ENCODE results near the gene SPINT1.
A peak's percentile ranks its signal among the peaks of the same experiment; 100 is the strongest.

Gene SPINT1

DNA sequence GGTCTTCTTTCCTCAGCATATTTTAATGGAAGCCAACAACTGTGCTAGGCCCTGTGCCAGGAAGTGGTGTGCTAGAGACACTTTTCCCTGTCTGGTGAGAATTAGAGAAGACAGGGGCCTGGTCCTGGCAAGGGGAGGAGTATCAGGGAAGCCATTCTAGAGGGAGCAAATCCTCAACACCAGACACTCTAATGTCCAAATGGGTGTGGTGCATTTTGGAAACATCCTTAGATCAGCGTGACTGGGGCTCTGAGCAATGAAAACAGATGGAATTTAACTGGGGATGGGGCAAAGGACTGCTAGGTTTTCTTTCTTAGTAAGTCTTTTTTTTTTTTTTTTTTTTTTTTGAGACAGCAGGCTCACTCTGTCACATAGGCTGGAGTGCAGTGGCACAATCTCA lies 42.7 kb downstream of the SPINT1 start:
- Histone ChIP-seq H3K36me3 (ENCODE audit: insufficient read depth, low read length) (no peaks in the 10 kb centered on the region), H3K9me3 (ENCODE audit: control insufficient read depth, insufficient read depth, low read length) (no peaks in the 10 kb centered on the region), H3K4me1 (ENCODE audit: insufficient read depth, low read length) (no peaks in the 10 kb centered on the region), H3K9ac (ENCODE audit: low read depth, low read length) (no peak overlapping the region)

DNA sequence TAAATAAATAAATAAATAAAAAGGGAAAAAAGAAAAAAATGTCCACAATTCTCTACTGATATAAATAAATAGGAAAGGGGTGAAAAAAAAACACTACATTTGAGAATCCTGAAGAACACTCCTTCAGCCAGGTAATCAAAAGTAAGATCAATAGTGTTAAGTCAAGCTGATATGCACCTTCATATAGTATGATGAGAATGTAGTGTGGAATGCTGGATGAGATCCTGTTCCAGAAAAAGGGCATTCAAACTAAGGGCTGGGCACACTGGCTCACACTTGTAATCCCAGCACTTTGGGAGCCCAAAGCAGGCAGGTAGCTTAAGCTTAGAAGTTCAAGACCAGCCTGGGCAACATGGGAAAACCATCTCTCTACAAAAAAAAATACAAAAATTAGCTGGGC lies 45.3 kb downstream of the SPINT1 start:
- no peak overlapping the region for H3K9ac ChIP-seq (ENCODE audit: low read depth, low read length)
- no peaks in the 10 kb centered on the region for H3K4me1 ChIP-seq (ENCODE audit: insufficient read depth, low read length)
- H3K36me3 ChIP-seq (ENCODE audit: insufficient read depth, low read length): no peaks in the 10 kb centered on the region
- no peaks in the 10 kb centered on the region for H3K9me3 ChIP-seq (ENCODE audit: control insufficient read depth, insufficient read depth, low read length)

DNA sequence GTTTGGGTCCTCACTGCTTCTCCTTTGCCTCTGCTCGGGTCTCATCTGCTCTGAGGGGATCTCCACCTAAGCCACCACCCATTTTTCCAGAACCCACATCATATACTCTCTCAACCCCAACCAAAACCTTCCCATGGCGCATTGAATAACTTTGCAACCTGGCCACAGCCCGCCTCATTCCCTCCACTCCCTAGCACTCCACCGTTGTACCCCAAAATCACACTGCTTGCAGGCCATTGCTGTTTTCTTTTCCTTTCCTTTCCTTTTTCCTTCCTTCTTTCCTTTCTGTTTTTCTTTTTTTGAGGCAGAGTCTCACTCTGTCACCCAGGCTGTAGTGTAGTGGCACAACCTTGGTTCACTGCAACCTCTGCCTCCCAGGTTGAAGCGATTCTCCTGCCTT lies 47.3 kb downstream of the SPINT1 start:
- Histone ChIP-seq H3K36me3 (ENCODE audit: insufficient read depth, low read length) (no peaks in the 10 kb centered on the region), H3K9ac (ENCODE audit: low read depth, low read length) (no peak overlapping the region), H3K4me1 (ENCODE audit: insufficient read depth, low read length) (no peaks in the 10 kb centered on the region), H3K9me3 (ENCODE audit: control insufficient read depth, insufficient read depth, low read length) (no peaks in the 10 kb centered on the region)

DNA sequence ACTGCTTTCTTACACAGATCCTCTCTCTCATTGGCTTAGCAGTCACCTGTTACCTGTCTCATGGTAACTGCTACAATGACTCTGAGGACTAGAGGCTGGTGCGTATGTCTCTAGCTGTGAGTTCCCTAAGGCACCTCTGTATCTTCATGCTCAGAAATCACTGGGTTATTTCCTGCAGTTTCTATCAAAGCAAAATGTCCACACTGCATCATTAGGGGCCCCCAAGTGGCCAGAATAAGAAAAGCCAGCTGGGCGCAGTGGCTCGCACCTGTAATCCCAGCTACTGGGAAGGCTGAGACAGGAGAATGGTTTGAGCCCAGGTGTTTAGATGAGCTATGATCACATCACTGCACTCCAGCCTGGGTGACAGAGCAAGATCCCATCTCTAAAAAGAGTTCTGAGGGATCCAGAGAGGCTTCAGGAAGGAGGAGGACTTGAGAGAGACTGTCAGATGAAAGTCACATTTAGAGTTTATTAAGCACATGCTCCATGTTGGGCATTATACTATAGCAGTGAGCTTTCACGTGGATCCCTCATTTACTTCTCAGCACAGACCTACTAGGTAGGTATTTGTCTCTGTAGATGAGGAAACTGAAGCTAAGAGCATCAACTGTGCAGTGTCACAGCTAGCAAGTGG lies 48.1 kb downstream of the SPINT1 start:
- Histone ChIP-seq H3K36me3 (ENCODE audit: insufficient read depth, low read length) (no peaks in the 10 kb centered on the region), H3K9me3 (ENCODE audit: control insufficient read depth, insufficient read depth, low read length) (no peaks in the 10 kb centered on the region), H3K4me1 (ENCODE audit: insufficient read depth, low read length) (no peaks in the 10 kb centered on the region), H3K9ac (ENCODE audit: low read depth, low read length) (no peak overlapping the region)

DNA sequence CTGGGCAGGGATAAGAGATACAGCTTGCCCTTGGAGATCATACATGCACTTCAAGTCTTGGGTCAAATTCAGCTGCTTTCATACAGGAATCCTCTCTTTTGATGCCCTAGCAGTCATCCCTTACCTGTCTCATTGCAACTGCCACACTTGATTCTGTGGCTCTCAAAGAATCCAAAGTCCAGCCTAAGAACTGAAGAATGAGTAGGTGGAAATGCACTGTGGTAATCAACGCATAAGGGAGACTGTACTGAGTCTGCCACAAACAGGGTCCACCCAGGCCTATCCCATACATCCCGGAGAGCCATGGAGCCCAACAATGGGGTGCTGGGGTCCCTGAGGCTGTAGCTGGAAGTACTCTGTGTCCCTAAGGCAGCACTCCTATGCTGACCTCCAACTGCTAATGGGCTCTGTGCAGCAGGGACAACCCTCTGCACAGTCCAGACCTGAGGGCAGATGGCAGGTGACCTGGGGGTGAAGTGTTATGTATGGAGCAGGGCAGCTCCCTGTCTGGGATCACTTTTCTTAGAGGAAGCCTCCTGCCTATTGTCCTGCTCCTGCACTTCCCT lies 48.7 kb downstream of the SPINT1 start:
- Histone ChIP-seq H3K9me3 (ENCODE audit: control insufficient read depth, insufficient read depth, low read length) (no peaks in the 10 kb centered on the region), H3K36me3 (ENCODE audit: insufficient read depth, low read length) (no peaks in the 10 kb centered on the region), H3K4me1 (ENCODE audit: insufficient read depth, low read length) (no peaks in the 10 kb centered on the region), H3K9ac (ENCODE audit: low read depth, low read length) (no peak overlapping the region)

DNA sequence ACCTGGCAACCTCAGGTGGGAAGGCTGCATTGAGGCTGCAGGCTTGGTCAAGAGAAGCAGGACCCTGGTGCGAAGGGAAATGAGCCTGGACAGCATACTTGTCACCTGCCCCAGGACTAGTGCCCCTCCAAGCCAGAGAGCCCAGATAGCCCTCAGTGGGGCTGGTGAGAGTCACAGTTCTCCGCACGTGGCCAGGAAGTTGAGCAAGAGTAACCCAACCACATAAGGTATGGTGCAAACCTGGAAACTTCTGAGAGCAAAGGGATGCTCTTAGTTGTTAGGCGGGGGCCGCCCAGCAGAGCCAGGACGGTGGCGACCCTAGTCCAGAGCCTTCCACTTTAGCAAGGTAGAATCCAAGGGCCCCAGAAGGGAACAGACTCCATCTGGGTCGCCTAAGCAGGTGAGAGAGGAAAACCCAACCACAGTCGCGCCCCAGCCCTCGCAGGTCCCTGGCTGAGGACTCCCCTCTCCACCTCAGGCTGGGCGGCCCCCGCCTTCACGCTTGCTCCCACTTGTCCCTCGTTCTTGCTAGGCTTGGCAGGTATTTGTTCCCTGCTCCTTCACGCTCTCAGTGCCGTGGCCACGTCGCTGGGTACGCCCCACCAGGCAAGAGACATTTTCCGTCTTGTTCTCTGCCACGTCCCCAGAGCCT lies 49.3 kb downstream of the SPINT1 start:
- H3K9me3 ChIP-seq (ENCODE audit: control insufficient read depth, insufficient read depth, low read length): no peaks in the 10 kb centered on the region
- no peak overlapping the region for H3K9ac ChIP-seq (ENCODE audit: low read depth, low read length)
- H3K4me1 ChIP-seq (ENCODE audit: insufficient read depth, low read length): no peaks in the 10 kb centered on the region
- H3K36me3 ChIP-seq (ENCODE audit: insufficient read depth, low read length): no peaks in the 10 kb centered on the region

DNA sequence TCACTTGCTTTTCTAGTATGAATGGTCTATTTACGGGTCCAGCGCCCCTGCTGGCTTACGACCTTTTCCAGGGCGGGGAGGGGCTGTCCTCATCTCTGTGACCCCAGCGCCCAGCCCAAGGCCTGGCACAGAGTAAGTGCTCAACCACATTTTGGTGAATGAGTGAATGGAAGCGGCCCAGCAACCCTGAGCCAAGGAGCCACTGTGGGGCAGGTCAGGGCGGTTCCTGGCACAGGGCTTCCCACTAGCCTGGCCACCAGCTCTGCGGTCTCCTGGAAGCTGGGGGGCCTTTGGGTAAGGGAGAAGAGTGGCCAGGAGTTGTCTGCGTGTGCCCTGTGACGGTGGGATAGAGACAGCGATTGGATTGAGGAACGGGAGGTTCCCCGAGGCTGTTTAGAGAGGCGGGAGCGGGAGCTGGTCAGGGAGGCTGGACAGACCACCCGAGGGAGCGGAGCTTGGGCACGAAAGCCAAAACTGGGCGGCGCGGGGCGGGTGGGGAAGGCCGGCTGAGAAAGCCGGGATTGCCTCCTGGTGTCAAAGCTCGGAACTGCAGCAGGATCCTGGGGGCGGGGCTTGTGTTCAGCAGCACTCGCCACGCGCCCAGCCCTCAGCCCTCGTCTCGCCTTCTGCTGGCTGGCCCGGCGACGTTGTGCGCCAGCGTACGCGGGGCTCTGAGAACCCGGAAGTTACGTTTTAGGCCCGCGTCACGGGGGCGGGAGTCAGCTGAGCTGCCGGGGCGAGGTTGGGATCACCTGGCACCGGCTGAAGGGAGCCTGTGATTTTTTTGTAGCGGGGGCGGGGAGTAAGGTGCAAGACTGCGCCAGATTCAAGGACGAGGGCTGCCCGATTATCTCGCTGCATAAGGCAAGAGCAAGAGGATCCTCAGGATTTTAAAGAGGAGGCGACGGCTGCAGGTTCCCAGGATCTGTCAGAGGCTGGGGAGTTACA lies 50.2 kb downstream of the SPINT1 start, which contains the start of gene VPS18:
VPS18 (plus strand) TSS at position 718 of the 948 bp plus-strand sequence. CDS start 319 bp downstream, outside the sequence.
- H3K4me1 ChIP-seq (ENCODE audit: insufficient read depth, low read length): no peaks in the 10 kb centered on the region
- H3K9me3 ChIP-seq (ENCODE audit: control insufficient read depth, insufficient read depth, low read length): no peaks in the 10 kb centered on the region
- H3K36me3 ChIP-seq (ENCODE audit: insufficient read depth, low read length): peaks cover 5% of the 10 kb centered on the region
- H3K9ac ChIP-seq (ENCODE audit: low read depth, low read length): peak within 1 kb of the TSS; percentile 91

DNA sequence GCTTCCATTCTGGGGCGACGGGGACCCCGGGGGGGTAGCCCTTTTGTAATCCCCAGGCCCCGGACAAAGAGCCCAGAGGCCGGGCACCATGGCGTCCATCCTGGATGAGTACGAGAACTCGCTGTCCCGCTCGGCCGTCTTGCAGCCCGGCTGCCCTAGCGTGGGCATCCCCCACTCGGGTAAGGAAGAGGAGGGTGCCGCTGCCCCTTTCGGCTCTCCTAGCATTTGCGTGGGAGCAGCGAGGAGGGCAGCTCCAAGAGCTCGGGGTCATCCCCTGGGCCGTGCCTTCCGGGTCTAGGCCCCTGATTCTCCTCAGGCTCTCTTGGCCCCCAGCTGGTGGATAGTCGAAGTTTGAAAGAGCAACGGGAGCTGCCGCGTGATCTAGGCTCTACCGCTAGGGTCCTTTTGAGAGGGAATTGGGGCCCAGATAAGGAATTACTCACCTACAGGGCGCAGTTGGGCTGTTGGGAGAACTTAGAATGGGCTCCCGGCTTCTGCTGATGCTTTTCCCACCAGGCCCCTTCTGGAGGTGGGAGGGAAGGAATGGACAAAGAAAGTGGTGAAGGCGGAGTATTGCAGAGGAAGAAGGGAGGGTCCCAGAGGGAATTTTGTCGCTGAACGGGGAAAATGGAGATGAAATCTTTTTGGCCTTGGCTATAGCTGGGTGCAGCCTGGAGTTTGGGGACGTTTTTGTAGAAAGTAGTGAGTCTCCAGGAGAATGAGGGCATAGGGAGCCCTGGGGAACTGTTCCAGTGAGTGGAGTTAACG lies 51.0 kb downstream of the SPINT1 start:
- peaks cover 5% of the 10 kb centered on the region for H3K36me3 ChIP-seq (ENCODE audit: insufficient read depth, low read length)
- H3K4me1 ChIP-seq (ENCODE audit: insufficient read depth, low read length): no peaks in the 10 kb centered on the region
- H3K9ac ChIP-seq (ENCODE audit: low read depth, low read length): peak overlapping the region; percentile 91
- H3K9me3 ChIP-seq (ENCODE audit: control insufficient read depth, insufficient read depth, low read length): no peaks in the 10 kb centered on the region

DNA sequence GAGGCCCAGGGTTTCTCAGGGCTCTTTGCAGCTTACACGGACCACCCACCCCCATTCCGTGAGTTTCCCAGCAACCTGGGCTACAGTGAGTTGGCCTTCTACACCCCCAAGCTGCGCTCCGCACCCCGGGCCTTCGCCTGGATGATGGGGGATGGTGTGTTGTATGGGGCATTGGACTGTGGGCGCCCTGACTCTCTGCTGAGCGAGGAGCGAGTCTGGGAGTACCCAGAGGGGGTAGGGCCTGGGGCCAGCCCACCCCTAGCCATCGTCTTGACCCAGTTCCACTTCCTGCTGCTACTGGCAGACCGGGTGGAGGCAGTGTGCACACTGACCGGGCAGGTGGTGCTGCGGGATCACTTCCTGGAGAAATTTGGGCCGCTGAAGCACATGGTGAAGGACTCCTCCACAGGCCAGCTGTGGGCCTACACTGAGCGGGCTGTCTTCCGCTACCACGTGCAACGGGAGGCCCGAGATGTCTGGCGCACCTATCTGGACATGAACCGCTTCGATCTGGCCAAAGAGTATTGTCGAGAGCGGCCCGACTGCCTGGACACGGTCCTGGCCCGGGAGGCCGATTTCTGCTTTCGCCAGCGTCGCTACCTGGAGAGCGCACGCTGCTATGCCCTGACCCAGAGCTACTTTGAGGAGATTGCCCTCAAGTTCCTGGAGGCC lies 55.8 kb downstream of the SPINT1 start:
- H3K9me3 ChIP-seq (ENCODE audit: control insufficient read depth, insufficient read depth, low read length): no peaks in the 10 kb centered on the region
- peaks cover 18% of the 10 kb centered on the region for H3K36me3 ChIP-seq (ENCODE audit: insufficient read depth, low read length)
- no peaks in the 10 kb centered on the region for H3K4me1 ChIP-seq (ENCODE audit: insufficient read depth, low read length)
- H3K9ac ChIP-seq (ENCODE audit: low read depth, low read length): no peak overlapping the region

DNA sequence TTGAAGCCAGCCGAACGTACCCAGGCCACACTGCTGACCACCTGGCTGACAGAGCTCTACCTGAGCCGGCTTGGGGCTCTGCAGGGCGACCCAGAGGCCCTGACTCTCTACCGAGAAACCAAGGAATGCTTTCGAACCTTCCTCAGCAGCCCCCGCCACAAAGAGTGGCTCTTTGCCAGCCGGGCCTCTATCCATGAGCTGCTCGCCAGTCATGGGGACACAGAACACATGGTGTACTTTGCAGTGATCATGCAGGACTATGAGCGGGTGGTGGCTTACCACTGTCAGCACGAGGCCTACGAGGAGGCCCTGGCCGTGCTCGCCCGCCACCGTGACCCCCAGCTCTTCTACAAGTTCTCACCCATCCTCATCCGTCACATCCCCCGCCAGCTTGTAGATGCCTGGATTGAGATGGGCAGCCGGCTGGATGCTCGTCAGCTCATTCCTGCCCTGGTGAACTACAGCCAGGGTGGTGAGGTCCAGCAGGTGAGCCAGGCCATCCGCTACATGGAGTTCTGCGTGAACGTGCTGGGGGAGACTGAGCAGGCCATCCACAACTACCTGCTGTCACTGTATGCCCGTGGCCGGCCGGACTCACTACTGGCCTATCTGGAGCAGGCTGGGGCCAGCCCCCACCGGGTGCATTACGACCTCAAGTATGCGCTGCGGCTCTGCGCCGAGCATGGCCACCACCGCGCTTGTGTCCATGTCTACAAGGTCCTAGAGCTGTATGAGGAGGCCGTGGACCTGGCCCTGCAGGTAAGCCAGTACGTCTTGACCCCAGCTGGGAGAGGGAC lies 56.6 kb downstream of the SPINT1 start:
- H3K36me3 ChIP-seq (ENCODE audit: insufficient read depth, low read length): peaks cover 18% of the 10 kb centered on the region
- no peak overlapping the region for H3K9ac ChIP-seq (ENCODE audit: low read depth, low read length)
- H3K9me3 ChIP-seq (ENCODE audit: control insufficient read depth, insufficient read depth, low read length): no peaks in the 10 kb centered on the region
- H3K4me1 ChIP-seq (ENCODE audit: insufficient read depth, low read length): no peaks in the 10 kb centered on the region

DNA sequence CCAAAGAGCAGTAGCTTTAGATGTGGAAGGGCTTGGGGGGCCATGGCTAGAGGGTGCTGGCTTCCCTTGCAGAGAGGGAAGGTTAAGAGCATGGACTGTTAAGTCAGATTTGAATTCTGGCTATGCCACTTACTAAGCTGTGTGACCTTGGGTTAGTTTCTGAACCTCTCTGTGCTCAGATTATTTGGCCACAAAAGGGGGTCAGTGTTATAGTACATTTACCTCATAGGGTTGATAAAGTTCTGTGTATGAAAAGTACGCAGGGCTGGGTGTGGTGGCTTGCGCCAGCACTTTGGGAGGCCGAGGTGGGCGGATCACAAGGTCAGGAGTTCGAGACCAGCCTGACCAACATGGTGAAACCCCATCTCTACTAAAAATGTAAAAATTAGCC lies 57.2 kb downstream of the SPINT1 start:
- H3K4me1 ChIP-seq (ENCODE audit: insufficient read depth, low read length): peaks cover 3% of the 10 kb centered on the region; the same call in 1 of the 2 replicates
- no peaks in the 10 kb centered on the region for H3K9me3 ChIP-seq (ENCODE audit: control insufficient read depth, insufficient read depth, low read length)
- no peak overlapping the region for H3K9ac ChIP-seq (ENCODE audit: low read depth, low read length)
- H3K36me3 ChIP-seq (ENCODE audit: insufficient read depth, low read length): peaks cover 18% of the 10 kb centered on the region

DNA sequence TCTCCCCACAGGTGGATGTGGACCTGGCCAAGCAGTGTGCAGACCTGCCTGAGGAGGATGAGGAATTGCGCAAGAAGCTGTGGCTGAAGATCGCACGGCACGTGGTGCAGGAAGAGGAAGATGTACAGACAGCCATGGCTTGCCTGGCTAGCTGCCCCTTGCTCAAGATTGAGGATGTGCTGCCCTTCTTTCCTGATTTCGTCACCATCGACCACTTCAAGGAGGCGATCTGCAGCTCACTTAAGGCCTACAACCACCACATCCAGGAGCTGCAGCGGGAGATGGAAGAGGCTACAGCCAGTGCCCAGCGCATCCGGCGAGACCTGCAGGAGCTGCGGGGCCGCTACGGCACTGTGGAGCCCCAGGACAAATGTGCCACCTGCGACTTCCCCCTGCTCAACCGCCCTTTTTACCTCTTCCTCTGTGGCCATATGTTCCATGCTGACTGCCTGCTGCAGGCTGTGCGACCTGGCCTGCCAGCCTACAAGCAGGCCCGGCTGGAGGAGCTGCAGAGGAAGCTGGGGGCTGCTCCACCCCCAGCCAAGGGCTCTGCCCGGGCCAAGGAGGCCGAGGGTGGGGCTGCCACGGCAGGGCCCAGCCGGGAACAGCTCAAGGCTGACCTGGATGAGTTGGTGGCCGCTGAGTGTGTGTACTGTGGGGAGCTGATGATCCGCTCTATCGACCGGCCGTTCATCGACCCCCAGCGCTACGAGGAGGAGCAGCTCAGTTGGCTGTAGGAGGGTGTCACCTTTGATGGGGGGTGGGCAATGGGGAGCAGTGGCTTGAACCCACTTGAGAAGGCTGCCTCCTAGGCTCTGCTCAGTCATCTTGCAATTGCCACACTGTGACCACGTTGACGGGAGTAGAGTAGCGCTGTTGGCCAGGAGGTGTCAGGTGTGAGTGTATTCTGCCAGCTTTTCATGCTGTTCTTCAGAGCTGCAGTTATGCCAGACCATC lies 59.0 kb downstream of the SPINT1 start:
- no peak overlapping the region for H3K9ac ChIP-seq (ENCODE audit: low read depth, low read length)
- peaks cover 3% of the 10 kb centered on the region; the same call in 1 of the 2 replicates for H3K4me1 ChIP-seq (ENCODE audit: insufficient read depth, low read length)
- no peaks in the 10 kb centered on the region for H3K9me3 ChIP-seq (ENCODE audit: control insufficient read depth, insufficient read depth, low read length)
- peaks cover 18% of the 10 kb centered on the region for H3K36me3 ChIP-seq (ENCODE audit: insufficient read depth, low read length)

Data from ES-I3 (cell line).